AG10803 (cell line): Measurements from ENCODE around the gene BNC2.
"Not testable (repeated sequence)": the region's sequence is repeated elsewhere in the genome, so short reads cannot be mapped to it uniquely, and the experiment has no call there.

Experiments used
- DNase-seq: peaks from one replicate; pipeline ENCODE4 v3.0.0; 2010; ENCODE audit warnings: low read depth
- H3K4me3 ChIP-seq: 2 replicates; pipeline ENCODE4 v1.5.1; 2011; ENCODE audit warnings: mild to moderate bottlenecking, low read length, control low read depth
- CTCF ChIP-seq: conservative IDR thresholded peaks from 2 replicates; pipeline ENCODE4 v1.5.1; 2011; ENCODE audit warnings: mild to moderate bottlenecking, low read length, control low read depth, inconsistent platforms

BNC2 gene

DNA sequence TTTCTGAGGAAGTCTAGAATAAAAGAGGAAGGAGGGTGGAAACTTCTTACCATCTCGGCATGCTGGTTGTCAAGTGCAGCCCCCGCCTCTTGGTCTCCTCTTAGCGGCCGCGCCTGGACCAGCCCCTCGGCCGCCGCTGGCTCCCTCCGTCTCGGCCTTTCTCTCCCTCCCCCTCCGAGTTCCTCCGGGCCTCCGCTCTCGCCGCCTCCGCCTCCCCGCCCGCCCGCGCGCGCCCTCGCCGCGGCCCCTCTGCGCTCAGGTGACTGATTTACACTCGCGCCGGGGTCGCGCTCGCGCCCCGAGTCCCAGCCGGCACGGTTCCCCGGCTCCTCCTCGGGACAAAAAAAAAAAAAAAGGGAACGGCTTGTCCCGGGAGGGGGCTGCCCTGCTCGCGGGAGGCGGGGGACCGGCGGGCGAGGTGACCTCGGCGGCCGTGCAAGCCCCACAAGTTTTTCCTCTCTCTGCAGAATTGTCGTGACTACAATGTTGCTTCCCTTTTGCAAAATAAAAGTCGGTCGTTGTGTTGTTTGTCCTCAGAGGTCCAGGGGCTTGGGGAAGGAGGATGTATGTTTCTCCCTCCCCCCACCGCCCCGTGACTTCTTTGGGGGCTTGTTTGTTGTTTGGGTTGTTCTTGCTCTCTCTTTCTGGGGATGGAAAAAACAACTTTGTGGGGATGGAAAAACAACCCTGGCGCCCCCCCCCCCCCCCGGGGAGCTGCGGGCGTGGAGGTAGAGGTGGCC is at the start of gene BNC2:
Gene BNC2, minus strand, starts transcription at position 75 of the 740 bp plus-strand sequence. Its CDS starts 22 bp downstream, at position 53.
- peak; percentile 51 for DNase-seq
- no peak for TF ChIP-seq CTCF
- peak within 1 kb of the TSS; percentile 77 for H3K4me3 ChIP-seq

GRCh38 chr9:16918920-16919319 is 48.5 kb upstream of the BNC2 start:
- TF ChIP-seq CTCF: no peak
- no peak for DNase-seq
- H3K4me3 ChIP-seq: no peak overlapping the region

DNA sequence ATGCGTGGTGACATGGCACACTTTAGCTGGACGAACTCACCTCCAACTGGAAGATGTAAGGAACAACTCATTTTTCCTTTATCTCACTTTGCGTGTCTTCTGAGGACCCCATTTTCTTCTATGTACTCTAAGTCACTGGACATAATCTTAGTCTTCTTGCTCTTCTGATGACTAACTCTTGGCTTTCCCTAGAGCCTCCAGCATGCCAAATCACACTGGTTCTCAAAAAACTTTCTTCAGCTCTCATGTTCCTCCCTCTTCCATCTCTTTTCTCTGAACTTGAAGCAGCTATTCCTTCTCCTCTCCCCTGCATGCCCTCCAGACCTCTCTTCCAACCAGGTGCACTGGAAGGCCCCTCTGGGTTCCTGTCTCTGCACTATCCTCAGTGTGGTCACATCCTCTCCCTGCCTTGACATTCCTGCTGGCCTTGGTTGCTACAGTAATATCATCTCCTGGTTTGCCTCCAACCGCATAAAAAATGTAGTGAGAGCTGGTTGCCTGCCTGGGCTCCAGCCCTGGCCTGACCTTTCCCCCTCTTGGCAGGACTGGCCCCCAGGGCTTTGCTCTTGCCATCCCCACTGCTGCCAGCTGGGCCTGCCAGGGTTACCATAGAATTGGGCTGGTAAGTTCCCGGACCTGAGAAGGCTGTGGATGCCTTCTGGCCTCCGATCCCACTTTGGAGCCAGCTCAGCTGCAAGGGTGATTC is 44.8 kb upstream of the BNC2 start:
- no peak for TF ChIP-seq CTCF
- DNase-seq: peak; percentile 16
- no peak overlapping the region for H3K4me3 ChIP-seq

DNA sequence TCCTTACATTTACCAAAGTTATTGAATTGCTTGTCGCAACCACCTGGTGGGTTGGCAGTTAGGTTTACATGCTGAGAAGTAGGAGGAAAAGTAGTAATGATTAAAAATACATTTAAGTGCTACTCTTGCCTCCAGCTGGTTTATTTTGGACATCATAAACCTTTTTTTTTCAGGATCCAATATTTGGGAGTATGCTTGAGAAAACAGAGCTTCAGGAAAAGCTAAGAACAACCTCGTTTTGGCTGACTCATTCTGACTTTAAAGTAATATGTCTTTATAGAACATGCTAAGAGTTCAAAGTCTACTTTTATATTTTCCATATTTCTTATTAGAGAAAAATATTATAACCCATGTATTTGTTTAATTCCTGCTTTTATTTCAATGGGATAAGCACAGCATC is 41.7 kb upstream of the BNC2 start:
- no peak for DNase-seq
- TF ChIP-seq CTCF: no peak
- H3K4me3 ChIP-seq: no peak overlapping the region

- not testable (repeated sequence) for DNase-seq, H3K4me3 ChIP-seq
These were observed 37.7 kb upstream of the BNC2 start for GRCh38 chr9:16908206-16908605.

GRCh38 chr9:16904655-16905054 is 34.2 kb upstream of the BNC2 start:
- TF ChIP-seq CTCF: no peak

DNA sequence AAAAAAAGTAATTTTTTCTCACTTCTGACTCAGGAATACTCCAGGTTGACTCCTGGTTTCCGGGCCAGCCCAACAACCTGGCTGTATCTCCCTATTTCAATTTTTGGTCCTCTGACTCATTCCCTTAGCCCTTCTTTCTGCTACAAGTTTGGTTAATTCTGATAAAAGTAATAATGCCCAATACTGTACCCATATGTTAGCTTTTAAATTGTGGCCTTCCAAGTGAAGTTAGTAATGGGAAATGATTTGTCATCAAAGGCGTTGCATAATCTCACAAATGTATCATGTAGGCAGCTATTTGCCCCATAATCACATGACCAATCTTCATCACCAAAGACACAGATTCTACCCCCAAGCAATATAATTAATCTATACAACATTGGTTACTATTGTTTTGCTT is 31.1 kb upstream of the BNC2 start:
- no peak for TF ChIP-seq CTCF
- no peak overlapping the region for H3K4me3 ChIP-seq
- DNase-seq: peak; percentile 70

More at GRCh38 chr9:16904655-16905054, 34.2 kb upstream of the BNC2 start:
- DNase-seq: no peak
- H3K4me3 ChIP-seq: no peak overlapping the region
